WTC11 (cell line): ENCODE measurements around the gene TRPM2. TPM values are rescaled to one million over a fixed set of nuclear protein-coding genes. Genes with fewer than 3 reads are reported as not detected.

Source experiments
- ATAC-seq: fragments of 200-7000 bp; cut with Tn5 transposase; 2 replicates; pipeline ENCODE4 v1.10.0; 2021; ENCODE audit warnings: mild to moderate bottlenecking, moderate library complexity
- CTCF ChIA-PET: fragments of 300-600 bp; sonication (Branson Sonifier 250); formaldehyde crosslinking; loops from one replicate; lab custom pipeline; 2021; ENCODE audit warnings: antibody characterized with exemption; lab: Charles Lee
- POLR2A ChIA-PET: fragments of 350-600 bp; sonication (Branson Sonifier 250); formaldehyde crosslinking; loops from one replicate; lab custom pipeline; 2021; ENCODE audit warnings: antibody characterized with exemption; lab: Charles Lee
- DNase-seq: peaks from one replicate; pipeline ENCODE4 v3.0.0; 2021; ENCODE audit warnings: low spot score
- H3K27ac Mint-ChIP-seq: 2 replicates; pipeline ENCODE4 v1.8.0; 2021; ENCODE audit warnings: mixed read lengths
- H3K27me3 Mint-ChIP-seq: 2 replicates; pipeline ENCODE4 v1.8.0; 2021; ENCODE audit warnings: low read depth, mild to moderate bottlenecking, moderate library complexity, mixed read lengths
- H3K36me3 Mint-ChIP-seq: 2 replicates; pipeline ENCODE4 v1.8.0; 2021; ENCODE audit warnings: mixed read lengths
- H3K4me1 Mint-ChIP-seq: 2 replicates; pipeline ENCODE4 v1.8.0; 2022; ENCODE audit warnings: mixed read lengths
- H3K4me3 Mint-ChIP-seq: 2 replicates; pipeline ENCODE4 v1.8.0; 2021; ENCODE audit warnings: mild to moderate bottlenecking, moderate library complexity, mixed read lengths
- H3K9me3 Mint-ChIP-seq: 2 replicates; pipeline ENCODE4 v1.8.0; 2021; ENCODE audit warnings: mixed read lengths
- AFF4 ChIP-seq: sonication (generic); formaldehyde crosslinking; IDR thresholded peaks from 2 replicates; pipeline ENCODE4 v1.8.1; 2023; ENCODE audit warnings: mild to moderate bottlenecking, missing genetic modification reagents, borderline replicate concordance
- AR ChIP-seq: fragments of 250-450 bp; sonication (Bioruptor Pico); IDR thresholded peaks from 2 replicates; pipeline ENCODE4 v1.9.0; 2021; ENCODE audit warnings: mild to moderate bottlenecking
- GRHL2 ChIP-seq: fragments of 250-450 bp; sonication (Bioruptor Pico); IDR thresholded peaks from 2 replicates; pipeline ENCODE4 v1.8.0; 2022; ENCODE audit warnings: mild to moderate bottlenecking, moderate library complexity; ENCODE audit not compliant: insufficient replicate concordance, severe bottlenecking
- IRF2 ChIP-seq: sonication (generic); formaldehyde crosslinking; IDR thresholded peaks from 2 replicates; pipeline ENCODE4 v1.8.0; 2022; ENCODE audit warnings: low read depth, missing genetic modification reagents, borderline replicate concordance
- JUN ChIP-seq: sonication (generic); formaldehyde crosslinking; IDR thresholded peaks from 2 replicates; pipeline ENCODE4 v1.8.0; 2023; ENCODE audit warnings: mild to moderate bottlenecking, missing genetic modification reagents
- MAX ChIP-seq: sonication (generic); formaldehyde crosslinking; IDR thresholded peaks from 2 replicates; pipeline ENCODE4 v1.8.0; 2022; ENCODE audit warnings: mild to moderate bottlenecking, missing genetic modification reagents
- NFATC4 ChIP-seq: fragments of 250-450 bp; sonication (Bioruptor Pico); IDR thresholded peaks from 2 replicates; pipeline ENCODE4 v1.9.0; 2021; ENCODE audit warnings: mild to moderate bottlenecking
- OVOL2 ChIP-seq: fragments of 250-450 bp; sonication (Bioruptor Pico); IDR thresholded peaks from 2 replicates; pipeline ENCODE4 v1.9.0; 2021; ENCODE audit warnings: mild to moderate bottlenecking, borderline replicate concordance
- SMAD3 ChIP-seq: sonication (generic); formaldehyde crosslinking; IDR thresholded peaks from 2 replicates; pipeline ENCODE4 v1.8.0; 2022; ENCODE audit warnings: missing genetic modification reagents, mild to moderate bottlenecking, borderline replicate concordance
- ZBTB21 ChIP-seq: sonication (generic); formaldehyde crosslinking; IDR thresholded peaks from 2 replicates; pipeline ENCODE4 v1.8.1; 2023; ENCODE audit warnings: mild to moderate bottlenecking, missing genetic modification reagents, borderline replicate concordance
- ZNF425 ChIP-seq: fragments of 250-450 bp; sonication (Bioruptor Pico); conservative IDR thresholded peaks from 2 replicates; pipeline ENCODE4 v1.9.0; 2021; ENCODE audit warnings: mild to moderate bottlenecking
- ZNF512 ChIP-seq: sonication (generic); formaldehyde crosslinking; IDR thresholded peaks from 2 replicates; pipeline ENCODE4 v1.8.1; 2022; ENCODE audit warnings: missing genetic modification reagents, borderline replicate concordance
- ZNF532 ChIP-seq: fragments of 250-450 bp; sonication (Bioruptor Pico); IDR thresholded peaks from 2 replicates; pipeline ENCODE4 v1.9.0; 2021; ENCODE audit warnings: mild to moderate bottlenecking, borderline replicate concordance
- ZSCAN18 ChIP-seq: fragments of 250-450 bp; sonication (Bioruptor Pico); IDR thresholded peaks from 2 replicates; pipeline ENCODE4 v2.1.2; 2022; ENCODE audit warnings: mild to moderate bottlenecking, moderate library complexity
- total RNA-seq: library from RNA; stranded (reverse); gene quantifications from 3 replicates; pipeline ENCODE4 v1.2.3, GENCODE V29; 2021

Gene TRPM2
- total RNA-seq, 1 experiment from 2014 or later = 0.92 TPM

GRCh38 chr21:44384968-44385367 is 31.5 kb downstream of the TRPM2 start (continued):
- TF ChIP-seq ZSCAN18 = no peak
- no peak for TF ChIP-seq ZNF532 (CRISPR knock-in tag)
- no peak for TF ChIP-seq OVOL2 (CRISPR knock-in tag)
- no peak for TF ChIP-seq MAX
- TF ChIP-seq ZNF512 = no peak
- TF ChIP-seq AFF4 (CRISPR knock-in tag) = no peak

- no peaks in the 10 kb centered on the region for H3K4me1 Mint-ChIP-seq
- POLR2A ChIA-PET = no interaction called here
- ATAC-seq = no peak
- H3K27ac Mint-ChIP-seq = no peak overlapping the region
- no peak overlapping the region for H3K4me3 Mint-ChIP-seq
- no peak for DNase-seq
- H3K36me3 Mint-ChIP-seq = peaks cover 15% of the 10 kb centered on the region
- peaks cover 5% of the 10 kb centered on the region for H3K27me3 Mint-ChIP-seq
- H3K9me3 Mint-ChIP-seq = peaks cover 68% of the 10 kb centered on the region
- CTCF ChIA-PET = no interaction called here
- TF ChIP-seq AR (no peak), GRHL2 (no peak), JUN (no peak), NFATC4 (CRISPR knock-in tag) (no peak), IRF2 (CRISPR knock-in tag) (no peak), ZBTB21 (CRISPR knock-in tag) (no peak), ZNF425 (CRISPR knock-in tag) (no peak), SMAD3 (CRISPR knock-in tag) (no peak)
These were observed 35.9 kb downstream of the TRPM2 start for GRCh38 chr21:44389335-44389734.
